ENCODE results near the gene TRIM38. TPM values are rescaled to one million over a fixed set of nuclear protein-coding genes. Genes with fewer than 3 reads are reported as not detected.

The TRIM38 gene
- total and polyA plus RNA-seq, 2 of the 13 experiments (the other 11 are each of a cell fraction or from before 2014, with no cell fraction given) = 2.5 to 3.1 TPM

DNA sequence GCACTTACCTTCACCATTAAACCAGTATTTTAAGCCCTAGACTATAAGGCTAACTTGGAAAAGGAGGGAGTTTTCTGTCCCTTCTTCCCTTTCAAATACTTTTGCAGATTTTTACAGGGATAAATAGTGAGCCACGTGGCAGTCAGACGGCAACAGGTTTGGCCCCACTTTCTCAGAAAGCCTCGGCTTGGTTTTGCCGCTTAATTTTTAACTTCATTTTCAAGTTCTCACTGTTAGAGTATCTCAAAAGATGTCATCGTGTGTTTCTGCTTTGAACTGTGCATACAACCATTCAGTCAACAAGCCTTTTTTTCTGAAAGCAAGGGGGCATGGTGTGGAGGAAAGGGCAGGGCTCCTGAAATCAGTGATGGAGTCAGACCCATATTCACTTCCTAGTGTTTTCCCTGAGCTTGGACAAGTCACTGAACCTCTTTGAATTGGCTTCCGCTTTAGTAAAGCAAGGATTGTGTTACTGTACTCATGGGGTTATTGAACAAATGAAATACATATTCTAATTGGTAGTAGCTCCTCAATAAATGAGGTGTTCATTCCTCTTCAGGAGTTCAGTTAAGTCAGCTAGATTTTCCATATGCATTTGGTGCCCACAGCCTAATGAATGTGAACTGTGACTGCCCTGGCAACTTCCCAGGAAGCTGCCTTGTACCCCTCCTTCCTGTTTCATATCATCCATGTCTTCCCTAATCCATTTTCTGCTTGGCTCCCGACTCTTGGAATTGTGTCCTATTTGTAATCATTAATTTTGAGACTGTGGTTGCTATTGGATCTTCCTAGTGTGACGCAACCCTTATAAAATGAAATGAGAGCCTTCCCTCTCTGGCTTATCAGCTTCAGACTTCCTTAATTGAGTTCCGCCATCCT lies 31.8 kb upstream of the TRIM38 start, which contains the start of gene SLC17A2 (continued):
- TF ChIP-seq, protein P1, sequence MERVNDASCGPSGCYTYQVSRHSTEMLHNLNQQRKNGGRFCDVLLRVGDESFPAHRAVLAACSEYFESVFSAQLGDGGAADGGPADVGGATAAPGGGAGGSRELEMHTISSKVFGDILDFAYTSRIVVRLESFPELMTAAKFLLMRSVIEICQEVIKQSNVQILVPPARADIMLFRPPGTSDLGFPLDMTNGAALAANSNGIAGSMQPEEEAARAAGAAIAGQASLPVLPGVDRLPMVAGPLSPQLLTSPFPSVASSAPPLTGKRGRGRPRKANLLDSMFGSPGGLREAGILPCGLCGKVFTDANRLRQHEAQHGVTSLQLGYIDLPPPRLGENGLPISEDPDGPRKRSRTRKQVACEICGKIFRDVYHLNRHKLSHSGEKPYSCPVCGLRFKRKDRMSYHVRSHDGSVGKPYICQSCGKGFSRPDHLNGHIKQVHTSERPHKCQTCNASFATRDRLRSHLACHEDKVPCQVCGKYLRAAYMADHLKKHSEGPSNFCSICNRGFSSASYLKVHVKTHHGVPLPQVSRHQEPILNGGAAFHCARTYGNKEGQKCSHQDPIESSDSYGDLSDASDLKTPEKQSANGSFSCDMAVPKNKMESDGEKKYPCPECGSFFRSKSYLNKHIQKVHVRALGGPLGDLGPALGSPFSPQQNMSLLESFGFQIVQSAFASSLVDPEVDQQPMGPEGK (CRISPR knock-in tag; IDR thresholded peaks at IDR 0.05) = peak; percentile 54; the same call in 1 of the 2 replicates
- no peak for TF ChIP-seq LCORL (IDR thresholded peaks at IDR 0.05)
- TF ChIP-seq LCORL (CRISPR knock-in tag; IDR thresholded peaks at IDR 0.05) = no peak
- no peak for TF ChIP-seq SRF (IDR thresholded peaks at IDR 0.05; ENCODE audit: low read depth, low read length)
- peak; percentile 45; the same call in 1 of the 2 replicates for TF ChIP-seq ZNF614 (CRISPR knock-in tag; IDR thresholded peaks at IDR 0.05; ENCODE audit: borderline replicate concordance)
- TF ChIP-seq PRMT3 (CRISPR knock-in tag; IDR thresholded peaks at IDR 0.05; ENCODE audit: borderline replicate concordance, low read depth) = no peak
- TF ChIP-seq ZNF136 (CRISPR knock-in tag; IDR thresholded peaks at IDR 0.05; ENCODE audit: low read depth) = no peak
- TF ChIP-seq TEAD3 (CRISPR knock-in tag; optimal IDR thresholded peaks at IDR 0.05; ENCODE audit: borderline replicate concordance) = peak; percentile 49
- peak; percentile 39; the same call in 1 of the 2 replicates for TF ChIP-seq FOXJ3 (CRISPR knock-in tag; IDR thresholded peaks at IDR 0.05; ENCODE audit: borderline replicate concordance)
- TF ChIP-seq DMAP1 (CRISPR knock-in tag; IDR thresholded peaks at IDR 0.05) = peak; percentile 80
- TF ChIP-seq FOXA3 (CRISPR knock-in tag; IDR thresholded peaks at IDR 0.05) = peak; percentile 95
- TF ChIP-seq ZNF414 (CRISPR knock-in tag; IDR thresholded peaks at IDR 0.05) = no peak
- no peak for TF ChIP-seq GRHL1 (CRISPR knock-in tag; conservative IDR thresholded peaks at IDR 0.05)
- TF ChIP-seq MEIS2 (CRISPR knock-in tag; IDR thresholded peaks at IDR 0.05) = no peak
- no peak for TF ChIP-seq ZNF780A (CRISPR knock-in tag; IDR thresholded peaks at IDR 0.05)
- no peak for TF ChIP-seq MED13 (CRISPR knock-in tag; IDR thresholded peaks at IDR 0.05)
- TF ChIP-seq ZSCAN29 (CRISPR knock-in tag; conservative IDR thresholded peaks at IDR 0.05) = no peak
- TF ChIP-seq ZBTB8A (CRISPR knock-in tag; IDR thresholded peaks at IDR 0.05; ENCODE audit: borderline replicate concordance, low read depth) = no peak
- no peak for TF ChIP-seq CBX5 (CRISPR knock-in tag; IDR thresholded peaks at IDR 0.05; ENCODE audit: borderline replicate concordance)
- no peak for TF ChIP-seq RAD21 (CRISPR knock-in tag; IDR thresholded peaks at IDR 0.05)
- no peak for TF ChIP-seq GABPA (IDR thresholded peaks at IDR 0.05; ENCODE audit: low read depth, low read length)
- TF ChIP-seq GABPA (CRISPR knock-in tag; IDR thresholded peaks at IDR 0.05; ENCODE audit: low read depth) = peak; percentile 43; the same call in 1 of the 2 replicates
- TF ChIP-seq PHB2 (IDR thresholded peaks at IDR 0.05; ENCODE audit: partially characterized antibody) = no peak
- TF ChIP-seq ZNF543 (CRISPR knock-in tag; IDR thresholded peaks at IDR 0.05) = no peak
- no peak for TF ChIP-seq ZNF790 (CRISPR knock-in tag; IDR thresholded peaks at IDR 0.05; ENCODE audit: borderline replicate concordance)
- peak; percentile 75 for TF ChIP-seq BCL6 (CRISPR knock-in tag; IDR thresholded peaks at IDR 0.05)
